GM18909 (cell line): ENCODE measurements around the gene VEZT.
"Not testable (repeated sequence)": the region's sequence is repeated elsewhere in the genome, so short reads cannot be mapped to it uniquely, and the experiment has no call there.

Experiments used
- ATAC-seq: cut with Tn5 transposase; IDR thresholded peaks from one replicate; pipeline ENCODE4 v1.9.1; 2021; ENCODE audit warnings: mild to moderate bottlenecking; ENCODE audit not compliant: unreplicated experiment, poor library complexity

The VEZT gene

GRCh38 chr12:95300286-95300685 is 82.7 kb downstream of the VEZT start:
- no peak for ATAC-seq

- ATAC-seq = no peak
Measured at GRCh38 chr12:95303476-95303875, 85.9 kb downstream of the VEZT start.

- no peak for ATAC-seq
Measured at GRCh38 chr12:95304673-95305198, 87.1 kb downstream of the VEZT start.

- ATAC-seq = no peak
Measured at GRCh38 chr12:95312656-95313055, 95.0 kb downstream of the VEZT start.

GRCh38 chr12:95314756-95315155 is 97.1 kb downstream of the VEZT start:
- not testable (repeated sequence) for ATAC-seq

GRCh38 chr12:95316798-95317197 is 99.2 kb downstream of the VEZT start:
- ATAC-seq = no peak

GRCh38 chr12:95318071-95318545 is 100.5 kb downstream of the VEZT start:
- no peak for ATAC-seq

- ATAC-seq = no peak
Measured at GRCh38 chr12:95319694-95320331, 102.2 kb downstream of the VEZT start.

GRCh38 chr12:95321516-95322246 is 104.1 kb downstream of the VEZT start:
- ATAC-seq = no peak

- ATAC-seq = no peak
Measured at GRCh38 chr12:95322326-95322725, 104.7 kb downstream of the VEZT start.

GRCh38 chr12:95323212-95323611 is 105.6 kb downstream of the VEZT start:
- ATAC-seq = no peak

GRCh38 chr12:95324246-95324645 is 106.6 kb downstream of the VEZT start:
- ATAC-seq = not testable (repeated sequence)

- no peak for ATAC-seq
Measured at GRCh38 chr12:95325501-95325900, 107.9 kb downstream of the VEZT start.

- no peak for ATAC-seq
Measured at GRCh38 chr12:95326445-95326844, 108.8 kb downstream of the VEZT start.

- ATAC-seq = no peak
Measured at GRCh38 chr12:95326855-95327254, 109.2 kb downstream of the VEZT start.

GRCh38 chr12:95328708-95329107 is 111.1 kb downstream of the VEZT start:
- ATAC-seq = no peak

- ATAC-seq = no peak
Measured at GRCh38 chr12:95335948-95336347, 118.3 kb downstream of the VEZT start.

GRCh38 chr12:95336387-95337067 is 118.9 kb downstream of the VEZT start:
- ATAC-seq = no peak

- ATAC-seq = no peak
Measured at GRCh38 chr12:95337146-95337545, 119.5 kb downstream of the VEZT start.

- no peak for ATAC-seq
Measured at GRCh38 chr12:95339086-95339788, 121.6 kb downstream of the VEZT start.
